NCI-H446 treated with DMSO at 0.1 percent for 48 hours (cell line): ENCODE measurements around the gene ABHD12B.
"Not testable (repeated sequence)": the region's sequence is repeated elsewhere in the genome, so short reads cannot be mapped to it uniquely, and the experiment has no call there.

Experiments used
- DNase-seq: peaks from one replicate; lab custom pipeline; 2025; lab: John Stamatoyannopoulos, UW

The ABHD12B gene

GRCh38 chr14:50936882-50937281, 65.0 kb downstream of the ABHD12B start:
- DNase-seq, result no peak

- DNase-seq, result no peak
Measured at GRCh38 chr14:50937325-50937724, 65.5 kb downstream of the ABHD12B start.

- DNase-seq, result no peak
Measured at GRCh38 chr14:50937800-50938199, 65.9 kb downstream of the ABHD12B start.

GRCh38 chr14:50941151-50941550, 69.3 kb downstream of the ABHD12B start:
- no peak for DNase-seq

- DNase-seq, result not testable (repeated sequence)
Measured at GRCh38 chr14:50941638-50942037, 69.8 kb downstream of the ABHD12B start.

- no peak for DNase-seq
Measured at GRCh38 chr14:50943261-50943942, 71.5 kb downstream of the ABHD12B start.

- DNase-seq, result peak; percentile 43
Measured at GRCh38 chr14:50943943-50944646, 72.2 kb downstream of the ABHD12B start, which contains the start of gene PYGL. TSS of gene PYGL (minus strand) at chr14:50944483. CDS start at chr14:50944403, 80 bp downstream.

- peak; percentile 32 for DNase-seq
Measured at GRCh38 chr14:50944647-50945413, 73.0 kb downstream of the ABHD12B start.

GRCh38 chr14:50946234-50946935, 74.5 kb downstream of the ABHD12B start:
- no peak for DNase-seq

- DNase-seq, result no peak
Measured at GRCh38 chr14:50947446-50947845, 75.6 kb downstream of the ABHD12B start.

GRCh38 chr14:50948205-50948604, 76.4 kb downstream of the ABHD12B start:
- DNase-seq, result no peak

GRCh38 chr14:50951032-50951431, 79.2 kb downstream of the ABHD12B start:
- no peak for DNase-seq

- no peak for DNase-seq
Measured at GRCh38 chr14:50953502-50953901, 81.6 kb downstream of the ABHD12B start.
